Motor neuron (in vitro differentiated cells): ENCODE results near the gene NOPCHAP1. TPM values are rescaled to one million over a fixed set of nuclear protein-coding genes. Genes with fewer than 3 reads are reported as not detected.

Experiments used
- ATAC-seq, 8 experiments: fragments of 200-7000 bp; cut with Tn5 transposase; replicated peaks in 6 of 8; 2 replicates each; pipeline ENCODE4 v1.8.0; 2021; ENCODE audit warnings: mild to moderate bottlenecking in 8 of 8, moderate library complexity in 8 of 8
- H3K27ac ChIP-seq, 2 donors: fragments of 250-450 bp; sonication (Bioruptor Pico); 2 replicates each; pipeline ENCODE4 v1.9.0; 2021; ENCODE audit warnings: antibody characterized with exemption in 2 of 2, mild to moderate bottlenecking in 2 of 2, moderate library complexity in 1 of 2
- H3K4me1 ChIP-seq, 2 donors: fragments of 250-450 bp; sonication (Bioruptor Pico); replicated peaks in 1 of 2; 2 replicates each; pipeline ENCODE4 v1.6.1; 2021; ENCODE audit warnings: antibody characterized with exemption in 2 of 2, mild to moderate bottlenecking in 2 of 2, moderate library complexity in 1 of 2
- H3K4me3 ChIP-seq, 5 donors: fragments of 250-450 bp; sonication (Bioruptor Pico); 2 replicates each; pipeline ENCODE4 v1.9.0; 2021; ENCODE audit warnings: antibody characterized with exemption in 5 of 5, mild to moderate bottlenecking in 5 of 5, moderate library complexity in 4 of 5
- WGBS, 10 experiments: fragments of 450-650 bp; shearing (Covaris generic); methylation state at CpG; one replicate each; pipeline ENCODE4 v1.0.0; 2022; 5-methylcytosine and 5-hydroxymethylcytosine counted together
- in situ Hi-C, 9 experiments: fragments of 400-800 bp; cut with MboI; loops; one replicate each; pipeline ENCODE4 v1.15.0; 2021; ENCODE audit warnings: low sequenced_read_pairs in 9 of 9, low pct_unique_long_range_greater_than_20kb in 2 of 9; ENCODE audit not compliant: unreplicated experiment in 9 of 9
- total RNA-seq, 8 experiments: library from RNA; unstranded; fragments of 300-600 nt; gene quantifications; 2 replicates each; pipeline versions ENCODE4 v1.2.3 to v1.2.4, GENCODE V29; 2022

NOPCHAP1 gene
- total RNA-seq, 8 experiments from 2014 or later = 7.4 to 20.6 (median 13.1) TPM

GRCh38 chr12:105032703-105033357 is 46.7 kb downstream of the NOPCHAP1 start:
- Histone ChIP-seq H3K27ac (no peak overlapping the region), H3K4me3 (no peak overlapping the region), H3K4me1 (no peaks in the 10 kb centered on the region)
- in situ Hi-C loops = no loop called here
- WGBS, 10 experiments = 60 to 100% (median 92%) methylated on average over 1 to 4 of the region's 4 CpGs; no CpG with 5 or more reads in 1 of the 10 experiments
- no peak for ATAC-seq

GRCh38 chr12:105033851-105034250 is 47.7 kb downstream of the NOPCHAP1 start:
- no peak for ATAC-seq
- in situ Hi-C loops = no loop called here
- H3K27ac ChIP-seq = no peak overlapping the region
- 70 to 100% (median 93%) methylated on average over 1 to 2 of the region's 2 CpGs; no CpG with 5 or more reads in 2 of the 10 experiments for WGBS, 10 experiments
- H3K4me1 ChIP-seq = no peaks in the 10 kb centered on the region
- no peak overlapping the region for H3K4me3 ChIP-seq

Other genes with a start within 250 kb of the NOPCHAP1 start
- 10 to 100 TPM in 7 of 8 experiments, 1 to 10 TPM in 1; 6.4 to 45.1 (median 16.9) TPM for gene SLC41A2, start 28.0 kb upstream of the NOPCHAP1 start, total RNA-seq
- gene ALDH1L2, start 98.1 kb downstream of the NOPCHAP1 start, total RNA-seq = 10 to 100 TPM in 7 of 8 experiments, 1 to 10 TPM in 1; 5.0 to 28.7 (median 16.6) TPM
- 10 to 100 TPM; 29.1 to 88.6 (median 37.5) TPM for gene WASHC4, start 121.4 kb downstream of the NOPCHAP1 start, total RNA-seq
- gene APPL2, start 249.9 kb downstream of the NOPCHAP1 start, total RNA-seq = 10 to 100 TPM; 14.5 to 50.9 (median 19.2) TPM